ENCODE data around the gene SLC35D2. TPM values are rescaled to one million over a fixed set of nuclear protein-coding genes. Genes with fewer than 3 reads are reported as not detected.
A peak's percentile ranks its signal among the peaks of the same experiment; 100 is the strongest.

The SLC35D2 gene
- total RNA-seq, 1 donor from 2014 or later, result 18.3 TPM

DNA sequence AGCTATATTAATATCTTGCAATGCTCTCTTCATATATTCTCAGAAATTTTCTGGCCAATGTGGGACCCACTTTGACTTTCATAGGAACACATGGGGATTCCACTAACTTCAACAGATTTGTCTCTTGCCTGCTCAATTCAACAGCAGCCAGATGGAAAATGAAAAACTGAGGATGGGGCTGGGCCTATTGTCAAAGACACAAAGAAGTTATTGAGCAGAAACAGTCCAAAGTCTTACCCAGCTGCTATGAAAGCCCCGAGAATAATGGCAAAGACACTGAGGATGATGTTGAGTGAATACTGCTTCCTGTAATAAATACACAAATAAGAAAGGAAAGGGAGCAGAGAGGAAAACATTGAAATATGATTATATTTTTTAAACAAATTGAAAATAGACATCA lies 32.6 kb downstream of the SLC35D2 start:
- Mint-ChIP-seq H3K4me3 (ENCODE audit: unreplicated experiment) (no peak overlapping the region), H3K27me3 (ENCODE audit: unreplicated experiment) (no peaks in the 10 kb centered on the region), H3K9me3 (ENCODE audit: unreplicated experiment) (no peaks in the 10 kb centered on the region), H3K4me1 (ENCODE audit: unreplicated experiment) (no peaks in the 10 kb centered on the region), H3K36me3 (ENCODE audit: unreplicated experiment) (peaks cover 21% of the 10 kb centered on the region), H3K27ac (ENCODE audit: unreplicated experiment) (no peak overlapping the region)
- no peak for DNase-seq (ENCODE audit: extremely low spot score, unreplicated experiment)
- no peak for TF ChIP-seq CTCF (IDR thresholded peaks at IDR 0.05)

DNA sequence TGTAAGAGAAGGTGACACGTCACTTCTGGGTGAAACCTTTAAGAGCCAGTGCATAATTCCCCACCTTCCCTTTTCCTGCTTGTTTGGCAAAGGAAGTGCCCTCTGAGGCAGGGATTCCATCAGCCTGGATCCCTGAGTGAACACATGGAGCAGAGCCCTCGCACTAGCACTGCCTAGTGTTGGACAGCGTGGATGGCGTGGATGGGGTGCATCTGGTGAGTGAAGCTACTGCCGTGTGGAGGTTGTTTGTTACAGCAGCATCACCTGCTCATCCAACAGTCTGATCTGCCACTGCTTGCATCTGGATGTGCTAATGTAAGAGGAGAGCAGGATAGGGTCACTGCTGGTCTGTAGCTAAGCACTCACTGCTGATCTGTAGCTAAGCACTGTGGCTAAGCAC lies 35.2 kb downstream of the SLC35D2 start:
- no peak overlapping the region for H3K27ac Mint-ChIP-seq (ENCODE audit: unreplicated experiment)
- peaks cover 12% of the 10 kb centered on the region for H3K4me1 Mint-ChIP-seq (ENCODE audit: unreplicated experiment)
- no peaks in the 10 kb centered on the region for H3K27me3 Mint-ChIP-seq (ENCODE audit: unreplicated experiment)
- peaks cover 15% of the 10 kb centered on the region for H3K36me3 Mint-ChIP-seq (ENCODE audit: unreplicated experiment)
- no peaks in the 10 kb centered on the region for H3K9me3 Mint-ChIP-seq (ENCODE audit: unreplicated experiment)
- no peak overlapping the region for H3K4me3 Mint-ChIP-seq (ENCODE audit: unreplicated experiment)
- DNase-seq (ENCODE audit: extremely low spot score, unreplicated experiment), result no peak
- TF ChIP-seq CTCF (IDR thresholded peaks at IDR 0.05), result no peak

DNA sequence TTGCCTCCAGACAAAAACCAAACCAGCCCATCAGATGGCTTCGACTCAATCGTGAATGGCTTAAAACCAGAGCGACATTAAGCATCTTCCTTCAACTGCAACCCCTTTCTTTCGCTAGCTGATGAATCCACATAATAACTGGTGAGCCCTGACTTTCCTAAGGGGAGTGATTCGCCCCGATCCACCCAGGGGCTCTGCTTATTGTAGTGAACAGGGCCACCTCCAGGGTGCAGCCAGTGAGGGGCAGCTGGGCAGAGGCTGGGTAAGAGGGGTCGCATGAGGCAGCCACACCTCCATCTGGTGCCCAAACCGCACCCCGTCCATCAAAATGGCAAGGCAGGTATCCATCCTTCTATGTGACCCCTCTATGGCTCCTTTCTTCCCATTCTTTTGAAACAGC lies 38.0 kb downstream of the SLC35D2 start:
- Mint-ChIP-seq H3K4me3 (ENCODE audit: unreplicated experiment) (no peak overlapping the region), H3K27ac (ENCODE audit: unreplicated experiment) (peak overlapping the region; percentile 25), H3K27me3 (ENCODE audit: unreplicated experiment) (no peaks in the 10 kb centered on the region), H3K4me1 (ENCODE audit: unreplicated experiment) (peaks cover 17% of the 10 kb centered on the region), H3K36me3 (ENCODE audit: unreplicated experiment) (peaks cover 9% of the 10 kb centered on the region), H3K9me3 (ENCODE audit: unreplicated experiment) (no peaks in the 10 kb centered on the region)
- no peak for DNase-seq (ENCODE audit: extremely low spot score, unreplicated experiment)
- TF ChIP-seq CTCF (IDR thresholded peaks at IDR 0.05), result no peak

DNA sequence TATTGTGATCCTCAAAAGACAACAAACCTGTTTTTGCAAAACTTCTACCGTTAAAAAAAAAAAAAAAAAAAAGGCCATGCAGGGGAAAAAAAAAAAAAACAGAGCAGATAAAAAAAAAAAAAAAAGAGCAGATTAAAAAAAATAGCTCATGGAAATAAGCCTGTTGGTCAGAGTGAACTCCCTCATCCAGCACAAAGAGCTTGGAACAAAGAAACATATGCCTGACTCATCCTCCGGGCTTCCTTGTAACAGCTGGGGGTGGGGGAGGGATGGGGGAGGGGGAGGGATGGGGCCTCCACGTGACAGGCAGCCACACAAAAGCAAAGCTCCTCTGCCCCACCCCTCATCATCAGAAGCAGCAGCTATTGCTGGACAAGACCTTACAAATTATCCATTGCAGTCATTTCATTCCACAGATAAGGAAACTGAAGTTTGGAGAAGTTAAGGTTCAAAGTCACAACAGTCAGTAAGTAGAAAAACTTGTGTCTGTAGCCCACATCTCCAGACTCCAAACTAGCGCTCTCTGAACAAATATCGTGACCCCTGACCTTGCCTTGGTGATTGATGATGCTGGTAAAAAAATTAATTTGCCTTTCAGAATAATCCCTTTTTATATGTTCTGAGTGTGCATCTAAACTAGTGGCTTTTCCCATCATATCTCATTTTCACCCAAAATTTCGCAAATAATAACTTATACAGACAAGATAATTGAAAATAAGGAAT lies 38.9 kb downstream of the SLC35D2 start:
- Mint-ChIP-seq H3K27me3 (ENCODE audit: unreplicated experiment) (no peaks in the 10 kb centered on the region), H3K9me3 (ENCODE audit: unreplicated experiment) (no peaks in the 10 kb centered on the region), H3K36me3 (ENCODE audit: unreplicated experiment) (peaks cover 11% of the 10 kb centered on the region), H3K4me1 (ENCODE audit: unreplicated experiment) (peaks cover 24% of the 10 kb centered on the region), H3K27ac (ENCODE audit: unreplicated experiment) (peak overlapping the region; percentile 84), H3K4me3 (ENCODE audit: unreplicated experiment) (no peak overlapping the region)
- DNase-seq (ENCODE audit: extremely low spot score, unreplicated experiment), result no peak
- TF ChIP-seq CTCF (IDR thresholded peaks at IDR 0.05), result no peak

DNA sequence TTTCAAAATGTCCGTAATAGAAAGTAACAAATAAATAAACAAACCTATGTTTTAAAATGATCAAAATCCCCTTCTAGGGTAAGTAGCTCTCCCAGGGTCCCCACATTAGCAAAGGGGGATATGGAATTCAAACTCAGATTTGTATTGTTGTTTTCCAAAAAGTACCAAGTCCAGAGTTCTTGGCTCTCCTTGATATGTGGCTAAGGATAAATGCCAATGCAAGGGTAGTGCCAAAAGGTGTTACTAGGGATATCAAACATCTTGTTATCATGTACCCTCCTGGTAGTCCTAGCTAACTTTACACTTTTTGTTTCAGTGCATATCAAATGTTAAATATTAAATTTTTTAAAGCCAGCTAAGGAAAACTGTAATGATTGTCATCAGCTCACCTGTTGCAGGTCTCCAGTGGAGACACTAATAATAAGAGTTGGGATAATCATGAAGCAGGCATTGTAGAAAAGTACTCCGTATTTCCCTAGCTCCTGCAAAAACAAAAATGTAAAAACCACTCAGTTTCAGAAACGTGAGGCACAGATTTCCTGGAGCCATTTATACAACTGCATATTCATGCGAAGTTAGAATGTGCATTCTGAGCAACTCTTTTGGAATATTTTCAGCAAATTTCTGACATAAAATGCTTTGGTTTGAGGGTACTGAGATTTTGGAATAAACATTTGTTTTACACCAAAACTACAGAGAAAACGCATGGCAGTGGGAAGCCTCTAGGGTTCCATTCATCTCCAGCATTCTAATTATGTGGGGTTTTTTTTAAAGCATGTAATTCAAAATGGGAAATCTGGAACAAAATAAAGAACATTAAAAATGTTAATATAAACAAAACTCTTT lies 39.8 kb downstream of the SLC35D2 start:
- Mint-ChIP-seq H3K36me3 (ENCODE audit: unreplicated experiment) (peaks cover 10% of the 10 kb centered on the region), H3K27ac (ENCODE audit: unreplicated experiment) (peak overlapping the region; percentile 84), H3K4me3 (ENCODE audit: unreplicated experiment) (peak overlapping the region; percentile 18), H3K9me3 (ENCODE audit: unreplicated experiment) (no peaks in the 10 kb centered on the region), H3K4me1 (ENCODE audit: unreplicated experiment) (peaks cover 27% of the 10 kb centered on the region), H3K27me3 (ENCODE audit: unreplicated experiment) (no peaks in the 10 kb centered on the region)
- no peak for DNase-seq (ENCODE audit: extremely low spot score, unreplicated experiment)
- no peak for TF ChIP-seq CTCF (IDR thresholded peaks at IDR 0.05)
